ENCODE measurements around the gene SMTN. TPM values are rescaled to one million over a fixed set of nuclear protein-coding genes. Genes with fewer than 3 reads are reported as not detected.

Gene SMTN
- total RNA-seq, 1 donor from 2014 or later, result 54.0 TPM

DNA sequence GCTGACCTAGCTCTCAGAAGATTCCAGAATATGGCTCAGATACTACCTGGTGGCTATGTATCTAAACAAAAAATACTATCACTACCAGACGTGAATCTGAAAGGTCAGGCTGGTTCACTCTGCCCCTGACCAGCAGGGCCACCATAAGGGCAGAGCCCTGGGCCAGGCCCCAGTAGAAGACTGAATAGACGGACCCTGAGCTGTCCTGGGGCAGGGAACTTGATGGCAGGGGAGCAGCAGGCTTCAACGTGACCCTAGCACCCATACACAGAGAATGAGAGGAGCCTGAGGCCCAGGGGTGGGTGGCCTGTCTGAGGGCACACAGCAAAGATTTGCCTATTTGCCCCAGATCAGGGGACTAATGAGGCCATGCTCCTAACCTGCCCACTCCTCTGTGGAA is 72.2 kb downstream of the SMTN start:
- Mint-ChIP-seq H3K4me3 (no peak overlapping the region), H3K4me1 (ENCODE audit: unreplicated experiment) (peaks cover 17% of the 10 kb centered on the region), H3K36me3 (no peaks in the 10 kb centered on the region), H3K27ac (no peak overlapping the region), H3K27me3 (peaks cover 17% of the 10 kb centered on the region), H3K9me3 (no peaks in the 10 kb centered on the region)
- TF ChIP-seq, protein P1, sequence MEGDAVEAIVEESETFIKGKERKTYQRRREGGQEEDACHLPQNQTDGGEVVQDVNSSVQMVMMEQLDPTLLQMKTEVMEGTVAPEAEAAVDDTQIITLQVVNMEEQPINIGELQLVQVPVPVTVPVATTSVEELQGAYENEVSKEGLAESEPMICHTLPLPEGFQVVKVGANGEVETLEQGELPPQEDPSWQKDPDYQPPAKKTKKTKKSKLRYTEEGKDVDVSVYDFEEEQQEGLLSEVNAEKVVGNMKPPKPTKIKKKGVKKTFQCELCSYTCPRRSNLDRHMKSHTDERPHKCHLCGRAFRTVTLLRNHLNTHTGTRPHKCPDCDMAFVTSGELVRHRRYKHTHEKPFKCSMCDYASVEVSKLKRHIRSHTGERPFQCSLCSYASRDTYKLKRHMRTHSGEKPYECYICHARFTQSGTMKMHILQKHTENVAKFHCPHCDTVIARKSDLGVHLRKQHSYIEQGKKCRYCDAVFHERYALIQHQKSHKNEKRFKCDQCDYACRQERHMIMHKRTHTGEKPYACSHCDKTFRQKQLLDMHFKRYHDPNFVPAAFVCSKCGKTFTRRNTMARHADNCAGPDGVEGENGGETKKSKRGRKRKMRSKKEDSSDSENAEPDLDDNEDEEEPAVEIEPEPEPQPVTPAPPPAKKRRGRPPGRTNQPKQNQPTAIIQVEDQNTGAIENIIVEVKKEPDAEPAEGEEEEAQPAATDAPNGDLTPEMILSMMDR (conservative IDR thresholded peaks at IDR 0.05), result no peak
- no peak for DNase-seq (ENCODE audit: extremely low spot score, unreplicated experiment)

Other genes with a start within 250 kb of the SMTN start
- 35.0 and 48.1 TPM in 2 replicates for gene MORC2, start 112.5 kb upstream of the SMTN start, total RNA-seq (ENCODE audit: low replicate concordance)
- 118 and 130 TPM in 2 replicates for gene TUG1, start 112.1 kb upstream of the SMTN start, total RNA-seq (ENCODE audit: low replicate concordance)
- gene SELENOM, start 26.2 kb downstream of the SMTN start, total RNA-seq (ENCODE audit: low replicate concordance), result 13.7 and 22.4 TPM in 2 replicates
- 8.7 and 9.3 TPM in 2 replicates for gene INPP5J, start 41.6 kb downstream of the SMTN start, total RNA-seq (ENCODE audit: low replicate concordance)
- gene PLA2G3, start 59.2 kb downstream of the SMTN start, total RNA-seq (ENCODE audit: low replicate concordance), result 0.14 and 0.75 TPM in 2 replicates
- 32.6 and 41.2 TPM in 2 replicates for gene RNF185, start 78.9 kb downstream of the SMTN start, total RNA-seq (ENCODE audit: low replicate concordance)
- 46.6 and 127 TPM in 2 replicates for gene LIMK2, start 131.0 kb downstream of the SMTN start, total RNA-seq (ENCODE audit: low replicate concordance)
- 21.0 and 36.8 TPM in 2 replicates for gene PIK3IP1, start 211.2 kb downstream of the SMTN start, total RNA-seq (ENCODE audit: low replicate concordance)